IMR-90 (cell line): Measurements from ENCODE around the gene ALDH18A1. TPM values are rescaled to one million over a fixed set of nuclear protein-coding genes. Genes with fewer than 3 reads are reported as not detected.

ENCODE experiments used
- ATAC-seq: fragments of 200-7000 bp; cut with Tn5 transposase; 2 replicates; pipeline ENCODE4 v1.9.1; 2020; ENCODE audit warnings: low read depth, mild to moderate bottlenecking, moderate library complexity
- BruUV-seq: library from RNA; stranded (reverse); fragments of 400-500 nt; replicated peaks from 2 replicates; lab custom pipeline; 2021; lab: Mats Ljungman, UMichigan
- CTCF ChIA-PET: fragments of 300-600 bp; formaldehyde crosslinking; extraction: SDS; loops from one replicate; lab custom pipeline; 2021; ENCODE audit warnings: antibody characterized with exemption; lab: Yijun Ruan, JAX
- POLR2A ChIA-PET: fragments of 300-600 bp; sonication (Branson Sonifier 250); formaldehyde crosslinking; loops from one replicate; lab custom pipeline; 2022; ENCODE audit warnings: antibody characterized with exemption; ENCODE audit not compliant: unreplicated experiment; lab: Charles Lee
- DNase-seq: peaks from one replicate; pipeline ENCODE4 v3.0.0; 2013
- H2AFZ ChIP-seq: replicated peaks from 2 replicates; pipeline ENCODE3; 2013; ENCODE audit warnings: low read length, mild to moderate bottlenecking; ENCODE audit not compliant: poor library complexity
- H2AK5ac ChIP-seq: 2 replicates; pipeline ENCODE4 v1.6.1; 2013; ENCODE audit warnings: low read depth, low read length, inconsistent platforms
- H2AK9ac ChIP-seq: replicated peaks from 2 replicates; pipeline ENCODE3; 2013; ENCODE audit warnings: mild to moderate bottlenecking, low read depth, low read length, moderate library complexity; ENCODE audit not compliant: poor library complexity
- H2BK120ac ChIP-seq: 2 replicates; pipeline ENCODE4 v1.6.1; 2013; ENCODE audit warnings: low read depth, low read length, inconsistent platforms
- H2BK15ac ChIP-seq: 3 replicates; pipeline ENCODE4 v1.6.1; 2013; ENCODE audit warnings: low read depth, low read length, inconsistent platforms
- H2BK20ac ChIP-seq: 2 replicates; pipeline ENCODE4 v1.6.1; 2013; ENCODE audit warnings: low read depth, mild to moderate bottlenecking, inconsistent platforms, low read length, moderate library complexity
- H2BK5ac ChIP-seq: 2 replicates; pipeline ENCODE4 v1.6.1; 2013; ENCODE audit warnings: mild to moderate bottlenecking, low read depth, low read length, inconsistent platforms; ENCODE audit not compliant: poor library complexity, severe bottlenecking
- H3K14ac ChIP-seq: replicated peaks from 2 replicates; pipeline ENCODE4 v1.6.1; 2013; ENCODE audit warnings: low read depth, low read length, inconsistent platforms
- H3K18ac ChIP-seq: 2 replicates; pipeline ENCODE4 v1.6.1; 2013; ENCODE audit warnings: low read depth, low read length, control low read depth
- H3K23ac ChIP-seq: 2 replicates; pipeline ENCODE4 v1.6.1; 2013; ENCODE audit warnings: low read depth, low read length, inconsistent platforms
- H3K27ac ChIP-seq: 2 replicates; pipeline ENCODE4 v1.5.1; 2013; ENCODE audit warnings: mild to moderate bottlenecking, control low read depth, low read length; ENCODE audit not compliant: insufficient read depth
- H3K27me3 ChIP-seq: 2 replicates; pipeline ENCODE4 v1.6.1; 2013; ENCODE audit warnings: low read length; ENCODE audit not compliant: control insufficient read depth, insufficient read depth
- H3K36me3 ChIP-seq: 2 replicates; pipeline ENCODE4 v1.6.1; 2013; ENCODE audit warnings: low read length, mixed read lengths; ENCODE audit not compliant: control insufficient read depth, insufficient read depth
- H3K4ac ChIP-seq: 2 replicates; pipeline ENCODE4 v1.6.1; 2013; ENCODE audit warnings: low read depth, low read length, inconsistent platforms
- H3K4me1 ChIP-seq: 2 replicates; pipeline ENCODE4 v1.6.1; 2013; ENCODE audit warnings: low read length, mixed read lengths; ENCODE audit not compliant: control insufficient read depth, insufficient read depth
- H3K4me2 ChIP-seq: 2 replicates; pipeline ENCODE4 v1.6.1; 2013; ENCODE audit warnings: low read depth, mild to moderate bottlenecking, control low read depth, low read length, moderate library complexity
- H3K4me3 ChIP-seq: 2 replicates; pipeline ENCODE4 v1.5.1; 2013; ENCODE audit warnings: low read depth, mild to moderate bottlenecking, control low read depth, low read length, moderate library complexity; ENCODE audit not compliant: insufficient read depth
- H3K56ac ChIP-seq: 2 replicates; pipeline ENCODE4 v1.6.1; 2013; ENCODE audit warnings: low read length, inconsistent platforms; ENCODE audit not compliant: insufficient read depth; ENCODE audit errors: extremely low read depth
- H3K79me1 ChIP-seq, 2 experiments: 2 replicates each; pipeline ENCODE4 v1.6.1; 2013; ENCODE audit warnings: low read length in 2 of 2, inconsistent platforms in 1 of 2, low read depth in 1 of 2
- H3K9ac ChIP-seq: 2 replicates; pipeline ENCODE4 v1.6.1; 2013; ENCODE audit warnings: low read depth, low read length, control low read depth
- H3K9me1 ChIP-seq: 2 replicates; pipeline ENCODE4 v1.6.1; 2013; ENCODE audit warnings: low read length, inconsistent platforms; ENCODE audit not compliant: insufficient read depth
- H3K9me3 ChIP-seq: 2 replicates; pipeline ENCODE4 v1.6.1; 2013; ENCODE audit warnings: low read length; ENCODE audit not compliant: control insufficient read depth, insufficient read depth
- H4K20me1 ChIP-seq: 2 replicates; pipeline ENCODE4 v1.6.1; 2013; ENCODE audit warnings: low read length, inconsistent platforms; ENCODE audit not compliant: insufficient read depth
- H4K5ac ChIP-seq: 2 replicates; pipeline ENCODE4 v1.6.1; 2013; ENCODE audit warnings: mild to moderate bottlenecking, low read depth, low read length, control low read depth
- H4K8ac ChIP-seq, 2 experiments: 2 replicates each; pipeline ENCODE4 v1.6.1; 2013; ENCODE audit warnings: low read depth in 2 of 2, low read length in 2 of 2, control low read depth in 1 of 2, inconsistent platforms in 1 of 2
- H4K91ac ChIP-seq: 2 replicates; pipeline ENCODE4 v1.6.1; 2013; ENCODE audit warnings: low read depth, low read length, inconsistent platforms; ENCODE audit not compliant: insufficient read depth
- CEBPB ChIP-seq: IDR thresholded peaks from 2 replicates; pipeline ENCODE4 v1.6.1; 2012; ENCODE audit warnings: low read depth, low read length, improper control_type of control experiment
- CHD1 ChIP-seq: IDR thresholded peaks from 2 replicates; pipeline ENCODE4 v1.6.1; 2012; ENCODE audit warnings: low read depth, low read length, improper control_type of control experiment
- MAFK ChIP-seq: IDR thresholded peaks from 2 replicates; pipeline ENCODE4 v1.6.1; 2012; ENCODE audit warnings: low read depth, low read length, improper control_type of control experiment
- MXI1 ChIP-seq: IDR thresholded peaks from 2 replicates; pipeline ENCODE4 v1.6.1; 2012; ENCODE audit warnings: low read depth, mild to moderate bottlenecking, low read length, moderate library complexity, borderline replicate concordance
- RAD21 ChIP-seq: IDR thresholded peaks from 2 replicates; pipeline ENCODE4 v1.6.1; 2012; ENCODE audit warnings: low read length, improper control_type of control experiment
- SMC3 ChIP-seq: fragments of 150-350 bp; IDR thresholded peaks from 2 replicates; pipeline ENCODE4 v1.6.1; 2016; ENCODE audit warnings: low read depth, mild to moderate bottlenecking, antibody characterized with exemption, low read length, moderate library complexity
- WGBS, 2 experiments: methylation state at CpG; one replicate each; pipeline versions ENCODE4 v1.1.5 to v1.1.7; 2013; ENCODE audit warnings: missing lambda C conversion rate in 2 of 2; ENCODE audit not compliant: insufficient read length in 1 of 2; ENCODE audit errors: extremely low coverage in 2 of 2; 5-methylcytosine and 5-hydroxymethylcytosine counted together
- dilution Hi-C: fragments of 300-500 bp; cut with HindIII; formaldehyde crosslinking; loops from one replicate; pipeline ENCODE4 v1.14.3; 2018; ENCODE audit warnings: low sequenced_read_pairs; ENCODE audit not compliant: unreplicated experiment
- in situ Hi-C: fragments of 300-500 bp; cut with MboI; formaldehyde crosslinking; loops from 3 replicates; pipeline ENCODE4 v1.14.3; 2019; ENCODE audit warnings: low sequenced_read_pairs, inconsistent platforms, mixed read lengths
- intact Hi-C: fragments of 100-400 bp; cut with micrococcal nuclease; formaldehyde crosslinking; loops from 2 replicates; pipeline ENCODE4 v1.10.0; 2022
- polyA plus RNA-seq, 3 experiments: library from polyadenylated mRNA; depleted of rRNA; stranded (reverse); fragments of >200 nt; gene quantifications; 2 replicates each; pipeline ENCODE4 v1.2.3, GENCODE V29; 2012; ENCODE audit warnings: low replicate concordance in 1 of 3
- total RNA-seq: library from RNA; depleted of rRNA; stranded (reverse); fragments of >200 nt; gene quantifications from 2 replicates; pipeline ENCODE4 v1.2.3, GENCODE V29; 2012

The ALDH18A1 gene
- total and polyA plus RNA-seq, 2 of the 4 experiments (the other 2 are of a cell fraction): 93.4 to 232 TPM

- no peaks in the 10 kb centered on the region for H3K9me1 ChIP-seq
- no peaks in the 10 kb centered on the region for H3K27me3 ChIP-seq
- H3K9me3 ChIP-seq: no peaks in the 10 kb centered on the region
- no CpG with 5 or more reads among the region's 1 CpG for WGBS, 2 experiments
- no peak for DNase-seq
- H2BK5ac ChIP-seq: no peak overlapping the region
- CTCF ChIA-PET: no interaction called here
- no peak overlapping the region for H3K18ac ChIP-seq
- intact Hi-C loops: loop anchor here (10.0 kb wide), 1 partner anchor 46 kb away; no protein-coding TSS in a partner anchor
- no peak overlapping the region for H3K4me2 ChIP-seq
- POLR2A ChIA-PET: no interaction called here
- H2AK9ac ChIP-seq: no peak overlapping the region
- no peak overlapping the region for H2BK120ac ChIP-seq
- no peak for ATAC-seq
- no peak overlapping the region for H3K4ac ChIP-seq
- dilution Hi-C loops: no loop called here
- H4K5ac ChIP-seq: no peak overlapping the region
- H4K20me1 ChIP-seq: no peaks in the 10 kb centered on the region
- TF ChIP-seq CHD1 (no peak), MAFK (no peak), MXI1 (no peak), SMC3 (no peak), RAD21 (no peak), CEBPB (no peak)
- no peak overlapping the region for H4K8ac ChIP-seq
- peaks cover 46% of the 10 kb centered on the region for H3K36me3 ChIP-seq
- no peak overlapping the region for H3K4me3 ChIP-seq
- H3K79me1 ChIP-seq: peaks cover 0 to 8% of the 10 kb centered on the region in 2 experiments; a peak in 1 of 4 replicates
- no peak overlapping the region for H2AFZ ChIP-seq
- no peak overlapping the region for H3K27ac ChIP-seq
- no peak overlapping the region for H3K9ac ChIP-seq
- no peak overlapping the region for H3K56ac ChIP-seq
- H4K91ac ChIP-seq: no peak overlapping the region
- no peak overlapping the region for H3K14ac ChIP-seq
- H3K23ac ChIP-seq: no peak overlapping the region
- no peak overlapping the region for H2BK15ac ChIP-seq
- in situ Hi-C loops: no loop called here
- no peaks in the 10 kb centered on the region for H3K4me1 ChIP-seq
- no peak overlapping the region for H2AK5ac ChIP-seq
- BruUV-seq: no TSS peak
- no peak overlapping the region for H2BK20ac ChIP-seq
Observed at GRCh38 chr10:95628786-95629185, 27.7 kb downstream of the ALDH18A1 start.
